Measurements from ENCODE around the gene HSD17B12.

The HSD17B12 gene

DNA sequence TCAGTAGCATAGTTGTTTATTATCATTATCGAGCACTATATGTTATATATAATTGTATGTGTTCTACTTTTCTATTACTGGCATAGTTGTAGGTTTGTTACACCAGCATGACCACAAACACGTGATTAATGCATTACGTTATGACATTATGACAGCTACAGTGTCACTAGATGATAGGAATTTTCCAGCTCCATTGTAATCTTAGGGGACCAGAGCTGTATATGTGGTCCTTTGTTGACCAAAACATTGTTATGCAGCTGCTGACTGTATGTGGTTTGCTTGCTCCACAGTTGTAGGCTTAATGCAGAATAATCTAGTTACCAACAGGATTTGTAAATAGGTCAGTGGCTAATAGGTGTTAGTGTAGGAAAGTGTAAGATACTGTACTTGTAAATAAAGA lies 66.1 kb downstream of the HSD17B12 start:
- H3K36me3 ChIP-seq (ENCODE audit: control insufficient read depth in 1 of 2, insufficient read depth in 2 of 2, low read length in 2 of 2): peaks cover 2 to 5% of the 10 kb centered on the region in 2 experiments
- peaks cover 1% of the 10 kb centered on the region for H3K79me1 ChIP-seq (ENCODE audit: low read length)
- WGBS (ENCODE audit: extremely low coverage, insufficient coverage, insufficient read length): no CpG with 5 or more reads among the region's 3 CpGs

DNA sequence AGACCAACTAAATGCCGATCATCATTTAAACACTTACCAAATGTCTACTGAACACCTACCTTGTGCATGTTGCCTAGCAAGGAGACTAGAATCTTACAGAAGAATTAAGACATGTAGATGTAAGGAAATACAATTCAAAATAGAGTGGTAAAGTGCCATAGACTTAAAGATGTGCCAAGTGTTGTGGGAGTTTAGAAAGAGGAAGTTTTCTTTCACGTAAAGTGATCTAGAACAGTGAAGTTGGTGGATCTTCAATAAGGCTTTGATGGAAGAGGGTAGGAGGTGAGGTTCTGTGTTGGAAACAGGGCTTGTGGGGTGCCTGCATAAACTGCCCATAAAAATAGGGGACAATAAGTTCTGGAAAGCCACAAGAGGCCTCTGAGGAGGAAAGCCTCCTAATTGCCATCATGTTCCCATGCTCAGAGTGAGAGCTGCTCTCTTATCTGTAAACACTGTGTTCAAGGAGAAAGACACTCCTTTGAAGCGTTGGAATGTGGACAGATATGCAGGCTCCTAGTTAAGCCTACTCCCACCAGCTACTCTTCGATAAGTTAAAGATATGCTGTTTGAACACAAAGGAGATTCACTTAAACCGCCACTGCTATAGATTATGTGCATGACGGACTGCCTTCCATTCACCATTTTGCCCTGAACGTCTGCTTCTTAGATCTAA lies 66.7 kb downstream of the HSD17B12 start:
- no peak overlapping the region for H2BK120ac ChIP-seq (ENCODE audit: insufficient read depth, low read length, poor library complexity)
- H3K4me1 ChIP-seq (ENCODE audit: control insufficient read depth in 1 of 2, insufficient read depth in 2 of 2, low read length in 2 of 2): peaks cover 5% of the 10 kb centered on the region in 2 experiments
- H2BK12ac ChIP-seq (ENCODE audit: low read length): no peak overlapping the region
- H3K14ac ChIP-seq (ENCODE audit: low read length): no peak overlapping the region
- peaks cover 2% of the 10 kb centered on the region for H3K9me3 ChIP-seq (ENCODE audit: insufficient read depth, low read depth, low read length)
- H3K79me2 ChIP-seq (ENCODE audit: control insufficient read depth, insufficient read depth, low read length, poor library complexity): peaks cover 2% of the 10 kb centered on the region
- no peak overlapping the region for H4K12ac ChIP-seq (ENCODE audit: low read depth, low read length)
- WGBS (ENCODE audit: extremely low coverage, insufficient coverage, insufficient read length): no CpG with 5 or more reads among the region's 7 CpGs
- H3K4ac ChIP-seq (ENCODE audit: low read depth, low read length): no peak overlapping the region
- no peak overlapping the region for H3K23ac ChIP-seq (ENCODE audit: low read length)
- no peak overlapping the region for H3K18ac ChIP-seq (ENCODE audit: low read length)
- H3K9ac ChIP-seq (ENCODE audit: low read length): no peak overlapping the region
- H3K4me3 ChIP-seq (ENCODE audit: low read depth, low read length): no peak overlapping the region
- no peak overlapping the region for H4K91ac ChIP-seq (ENCODE audit: low read depth, low read length)
- H2AK5ac ChIP-seq (ENCODE audit: low read length): no peak overlapping the region
- H3K4me2 ChIP-seq (ENCODE audit: low read length): peak overlapping the region; percentile 29
- H3K27ac ChIP-seq (ENCODE audit: low read depth, low read length): peak overlapping the region; percentile 35
- DNase-seq: peak; percentile 6 to 63
- H3K36me3 ChIP-seq (ENCODE audit: control insufficient read depth in 1 of 2, insufficient read depth in 2 of 2, low read length in 2 of 2): peaks cover 2 to 5% of the 10 kb centered on the region in 2 experiments
- no peaks in the 10 kb centered on the region for H3K27me3 ChIP-seq (ENCODE audit: insufficient read depth, low read length)
- H4K8ac ChIP-seq (ENCODE audit: low read depth, low read length): no peak overlapping the region
- peaks cover 1% of the 10 kb centered on the region for H3K79me1 ChIP-seq (ENCODE audit: low read length)
- no peak overlapping the region for H2AFZ ChIP-seq (ENCODE audit: insufficient read depth, low read length, poor library complexity)
- no peak overlapping the region for H2BK5ac ChIP-seq (ENCODE audit: low read depth, low read length, poor library complexity)

More for the DNA sequence above, 66.1 kb downstream of the HSD17B12 start:
- Histone ChIP-seq H3K4me2 (ENCODE audit: low read length) (no peak overlapping the region), H3K18ac (ENCODE audit: low read length) (no peak overlapping the region), H3K4ac (ENCODE audit: low read depth, low read length) (no peak overlapping the region), H4K12ac (ENCODE audit: low read depth, low read length) (no peak overlapping the region), H3K79me2 (ENCODE audit: control insufficient read depth, insufficient read depth, low read length, poor library complexity) (peaks cover 2% of the 10 kb centered on the region), H3K27ac (ENCODE audit: low read depth, low read length) (no peak overlapping the region), H4K8ac (ENCODE audit: low read depth, low read length) (no peak overlapping the region), H3K9me3 (ENCODE audit: insufficient read depth, low read depth, low read length) (peaks cover 2% of the 10 kb centered on the region), H3K4me1 (ENCODE audit: control insufficient read depth in 1 of 2, insufficient read depth in 2 of 2, low read length in 2 of 2) (peaks cover 5% of the 10 kb centered on the region in 2 experiments), H2AK5ac (ENCODE audit: low read length) (no peak overlapping the region), H2AFZ (ENCODE audit: insufficient read depth, low read length, poor library complexity) (no peak overlapping the region), H3K9ac (ENCODE audit: low read length) (no peak overlapping the region), H3K14ac (ENCODE audit: low read length) (no peak overlapping the region), H2BK120ac (ENCODE audit: insufficient read depth, low read length, poor library complexity) (no peak overlapping the region), H4K91ac (ENCODE audit: low read depth, low read length) (no peak overlapping the region), H3K23ac (ENCODE audit: low read length) (no peak overlapping the region), H2BK5ac (ENCODE audit: low read depth, low read length, poor library complexity) (no peak overlapping the region), H3K27me3 (ENCODE audit: insufficient read depth, low read length) (no peaks in the 10 kb centered on the region), H2BK12ac (ENCODE audit: low read length) (no peak overlapping the region), H3K4me3 (ENCODE audit: low read depth, low read length) (no peak overlapping the region)
- DNase-seq: peak; percentile 4 to 73

DNA sequence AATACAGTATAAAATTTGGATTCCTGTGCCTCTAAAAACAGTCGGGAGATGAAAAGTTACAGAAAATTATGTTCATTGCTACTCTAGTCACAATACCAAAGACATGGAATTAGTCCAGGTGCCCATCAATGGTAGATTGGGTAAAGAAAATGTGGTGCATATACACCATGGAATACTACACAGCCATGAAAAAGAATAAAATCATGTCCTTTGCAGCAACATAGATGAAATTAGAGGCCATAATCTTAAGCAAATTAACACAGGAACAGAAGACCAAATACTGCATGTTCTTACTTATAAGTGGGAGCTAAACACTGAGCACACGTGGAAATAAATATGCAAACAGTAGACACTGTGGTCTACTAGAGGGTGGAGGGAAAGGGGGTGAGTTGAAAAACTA lies 67.6 kb downstream of the HSD17B12 start:
- no peak overlapping the region for H3K4me3 ChIP-seq (ENCODE audit: low read depth, low read length)
- no peak overlapping the region for H4K91ac ChIP-seq (ENCODE audit: low read depth, low read length)
- H3K79me1 ChIP-seq (ENCODE audit: low read length): peaks cover 1% of the 10 kb centered on the region
- WGBS (ENCODE audit: extremely low coverage, insufficient coverage, insufficient read length): no CpG with 5 or more reads among the region's 2 CpGs
- no peak overlapping the region for H2AFZ ChIP-seq (ENCODE audit: insufficient read depth, low read length, poor library complexity)
- peaks cover 2% of the 10 kb centered on the region for H3K79me2 ChIP-seq (ENCODE audit: control insufficient read depth, insufficient read depth, low read length, poor library complexity)
- no peak overlapping the region for H2AK5ac ChIP-seq (ENCODE audit: low read length)
- H3K18ac ChIP-seq (ENCODE audit: low read length): no peak overlapping the region
- H3K23ac ChIP-seq (ENCODE audit: low read length): no peak overlapping the region
- H4K12ac ChIP-seq (ENCODE audit: low read depth, low read length): no peak overlapping the region
- no peaks in the 10 kb centered on the region for H3K27me3 ChIP-seq (ENCODE audit: insufficient read depth, low read length)
- H3K14ac ChIP-seq (ENCODE audit: low read length): no peak overlapping the region
- peaks cover 5% of the 10 kb centered on the region in 2 experiments for H3K4me1 ChIP-seq (ENCODE audit: control insufficient read depth in 1 of 2, insufficient read depth in 2 of 2, low read length in 2 of 2)
- H3K36me3 ChIP-seq (ENCODE audit: control insufficient read depth in 1 of 2, insufficient read depth in 2 of 2, low read length in 2 of 2): peaks cover 2 to 5% of the 10 kb centered on the region in 2 experiments
- no peak overlapping the region for H3K9ac ChIP-seq (ENCODE audit: low read length)
- peaks cover 2% of the 10 kb centered on the region for H3K9me3 ChIP-seq (ENCODE audit: insufficient read depth, low read depth, low read length)
- no peak overlapping the region for H2BK5ac ChIP-seq (ENCODE audit: low read depth, low read length, poor library complexity)
- no peak overlapping the region for H3K27ac ChIP-seq (ENCODE audit: low read depth, low read length)
- no peak overlapping the region for H4K8ac ChIP-seq (ENCODE audit: low read depth, low read length)
- no peak overlapping the region for H3K4ac ChIP-seq (ENCODE audit: low read depth, low read length)
- H3K4me2 ChIP-seq (ENCODE audit: low read length): no peak overlapping the region
- DNase-seq: no peak
- H2BK12ac ChIP-seq (ENCODE audit: low read length): no peak overlapping the region
- no peak overlapping the region for H2BK120ac ChIP-seq (ENCODE audit: insufficient read depth, low read length, poor library complexity)

DNA sequence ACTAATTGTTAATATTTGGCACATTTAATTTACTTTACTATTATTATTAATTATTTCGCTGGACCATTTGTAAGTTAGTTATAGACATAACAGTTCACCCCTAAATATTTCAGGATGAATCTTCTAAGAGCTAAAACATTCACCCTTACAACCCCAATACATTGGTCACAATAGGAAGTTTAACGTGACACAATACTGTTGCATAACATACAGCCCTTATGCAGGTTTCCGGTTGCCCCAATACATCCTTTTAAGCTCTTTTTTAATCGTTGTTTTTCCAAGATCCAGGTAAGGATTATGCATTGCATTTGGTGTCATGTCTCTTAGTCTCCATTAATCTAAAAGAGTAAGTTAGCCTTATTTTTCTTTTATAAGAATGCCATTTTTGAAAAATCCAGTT lies 71.2 kb downstream of the HSD17B12 start:
- Histone ChIP-seq H3K27me3 (ENCODE audit: insufficient read depth, low read length) (no peaks in the 10 kb centered on the region), H3K23ac (ENCODE audit: low read length) (no peak overlapping the region), H4K8ac (ENCODE audit: low read depth, low read length) (no peak overlapping the region), H3K14ac (ENCODE audit: low read length) (no peak overlapping the region), H2BK120ac (ENCODE audit: insufficient read depth, low read length, poor library complexity) (no peak overlapping the region), H3K4me1 (ENCODE audit: control insufficient read depth in 1 of 2, insufficient read depth in 2 of 2, low read length in 2 of 2) (peaks cover 2 to 5% of the 10 kb centered on the region in 2 experiments), H3K27ac (ENCODE audit: low read depth, low read length) (no peak overlapping the region), H3K4me3 (ENCODE audit: low read depth, low read length) (no peak overlapping the region), H3K9ac (ENCODE audit: low read length) (no peak overlapping the region), H3K79me1 (ENCODE audit: low read length) (peaks cover 1% of the 10 kb centered on the region), H3K9me3 (ENCODE audit: insufficient read depth, low read depth, low read length) (no peaks in the 10 kb centered on the region), H2BK12ac (ENCODE audit: low read length) (no peak overlapping the region), H3K4ac (ENCODE audit: low read depth, low read length) (no peak overlapping the region), H2AK5ac (ENCODE audit: low read length) (no peak overlapping the region), H2BK5ac (ENCODE audit: low read depth, low read length, poor library complexity) (no peak overlapping the region), H3K36me3 (ENCODE audit: control insufficient read depth in 1 of 2, insufficient read depth in 2 of 2, low read length in 2 of 2) (peaks cover 0 to 3% of the 10 kb centered on the region in 2 experiments), H4K12ac (ENCODE audit: low read depth, low read length) (no peak overlapping the region), H3K79me2 (ENCODE audit: control insufficient read depth, insufficient read depth, low read length, poor library complexity) (no peaks in the 10 kb centered on the region), H4K91ac (ENCODE audit: low read depth, low read length) (no peak overlapping the region), H2AFZ (ENCODE audit: insufficient read depth, low read length, poor library complexity) (no peak overlapping the region), H3K18ac (ENCODE audit: low read length) (no peak overlapping the region), H3K4me2 (ENCODE audit: low read length) (no peak overlapping the region)
- DNase-seq: no peak
- WGBS (ENCODE audit: extremely low coverage, insufficient coverage, insufficient read length): no CpG with 5 or more reads among the region's 4 CpGs

All from trophoblast cell (in vitro differentiated cells and primary cell).